GM19099 (cell line): Measurements from ENCODE around the gene SIAH3.

Experiments
- POLR2A ChIP-seq: IDR thresholded peaks from 3 replicates; pipeline ENCODE4 v1.6.1; 2011; ENCODE audit warnings: low read depth; ENCODE audit not compliant: insufficient read length; ENCODE audit errors: extremely low read depth

SIAH3 gene

GRCh38 chr13:45809801-45810394 is 41.7 kb downstream of the SIAH3 start:
- no peak for TF ChIP-seq POLR2A

- no peak for TF ChIP-seq POLR2A
Measured at GRCh38 chr13:45808925-45809324, 42.6 kb downstream of the SIAH3 start.

- TF ChIP-seq POLR2A, result no peak
Measured at GRCh38 chr13:45807520-45808099, 43.9 kb downstream of the SIAH3 start.

- TF ChIP-seq POLR2A, result no peak
Measured at GRCh38 chr13:45800485-45800884, 51.1 kb downstream of the SIAH3 start.

GRCh38 chr13:45799451-45799850 is 52.1 kb downstream of the SIAH3 start:
- TF ChIP-seq POLR2A, result no peak

GRCh38 chr13:45798851-45799250 is 52.7 kb downstream of the SIAH3 start:
- no peak for TF ChIP-seq POLR2A

GRCh38 chr13:45796426-45797235 is 54.9 kb downstream of the SIAH3 start:
- no peak for TF ChIP-seq POLR2A

- TF ChIP-seq POLR2A, result no peak
Measured at GRCh38 chr13:45792827-45793303, 58.7 kb downstream of the SIAH3 start.

GRCh38 chr13:45788011-45788410 is 63.5 kb downstream of the SIAH3 start:
- TF ChIP-seq POLR2A, result no peak

- TF ChIP-seq POLR2A, result no peak
Measured at GRCh38 chr13:45787346-45787745, 64.2 kb downstream of the SIAH3 start.

- TF ChIP-seq POLR2A, result no peak
Measured at GRCh38 chr13:45786293-45786920, 65.1 kb downstream of the SIAH3 start.

- TF ChIP-seq POLR2A, result no peak
Measured at GRCh38 chr13:45784755-45785675, 66.5 kb downstream of the SIAH3 start.

GRCh38 chr13:45783346-45784043 is 68.1 kb downstream of the SIAH3 start:
- TF ChIP-seq POLR2A, result no peak
